GM12892 (cell line): ENCODE data around the gene PAQR6.

Experiments used
- POLR2A ChIP-seq: IDR thresholded peaks from 2 replicates; pipeline ENCODE4 v1.6.1; 2011; ENCODE audit warnings: low read depth, low read length, control low read depth
- TAF1 ChIP-seq: IDR thresholded peaks from 2 replicates; pipeline ENCODE4 v1.6.1; 2011; ENCODE audit warnings: low read depth, mild to moderate bottlenecking, control low read depth, low read length, borderline replicate concordance

DNA sequence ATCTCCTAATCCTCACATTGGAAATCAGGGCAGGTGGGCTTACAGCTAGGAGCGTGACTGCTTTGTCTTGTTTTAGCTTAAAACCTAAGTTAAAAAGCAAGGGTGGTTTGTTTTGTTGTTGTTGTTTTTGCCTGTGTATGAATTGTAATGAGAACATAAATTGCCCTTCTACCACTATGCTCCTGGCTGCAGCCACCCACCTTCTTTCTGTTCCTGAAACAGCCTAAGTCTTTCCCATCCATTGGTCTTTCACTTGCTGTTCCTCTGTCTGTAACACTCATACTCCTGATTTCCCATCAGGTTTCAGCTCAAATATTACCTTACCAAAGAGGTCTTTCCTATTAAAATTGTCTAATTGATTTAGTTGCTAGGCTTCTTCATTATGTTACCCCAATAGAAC lies 35.7 kb upstream of the PAQR6 start:
- no peak for TF ChIP-seq TAF1
- no peak for TF ChIP-seq POLR2A
